GM19397 (cell line): Measurements from ENCODE around the gene NIPBL.
"Not testable (repeated sequence)": the region's sequence is repeated elsewhere in the genome, so short reads cannot be mapped to it uniquely, and the experiment has no call there.

Experiments used
- ATAC-seq: cut with Tn5 transposase; IDR thresholded peaks from one replicate; pipeline ENCODE4 v1.9.1; 2021; ENCODE audit warnings: mild to moderate bottlenecking, moderate library complexity; ENCODE audit not compliant: unreplicated experiment

The NIPBL gene, protein sequence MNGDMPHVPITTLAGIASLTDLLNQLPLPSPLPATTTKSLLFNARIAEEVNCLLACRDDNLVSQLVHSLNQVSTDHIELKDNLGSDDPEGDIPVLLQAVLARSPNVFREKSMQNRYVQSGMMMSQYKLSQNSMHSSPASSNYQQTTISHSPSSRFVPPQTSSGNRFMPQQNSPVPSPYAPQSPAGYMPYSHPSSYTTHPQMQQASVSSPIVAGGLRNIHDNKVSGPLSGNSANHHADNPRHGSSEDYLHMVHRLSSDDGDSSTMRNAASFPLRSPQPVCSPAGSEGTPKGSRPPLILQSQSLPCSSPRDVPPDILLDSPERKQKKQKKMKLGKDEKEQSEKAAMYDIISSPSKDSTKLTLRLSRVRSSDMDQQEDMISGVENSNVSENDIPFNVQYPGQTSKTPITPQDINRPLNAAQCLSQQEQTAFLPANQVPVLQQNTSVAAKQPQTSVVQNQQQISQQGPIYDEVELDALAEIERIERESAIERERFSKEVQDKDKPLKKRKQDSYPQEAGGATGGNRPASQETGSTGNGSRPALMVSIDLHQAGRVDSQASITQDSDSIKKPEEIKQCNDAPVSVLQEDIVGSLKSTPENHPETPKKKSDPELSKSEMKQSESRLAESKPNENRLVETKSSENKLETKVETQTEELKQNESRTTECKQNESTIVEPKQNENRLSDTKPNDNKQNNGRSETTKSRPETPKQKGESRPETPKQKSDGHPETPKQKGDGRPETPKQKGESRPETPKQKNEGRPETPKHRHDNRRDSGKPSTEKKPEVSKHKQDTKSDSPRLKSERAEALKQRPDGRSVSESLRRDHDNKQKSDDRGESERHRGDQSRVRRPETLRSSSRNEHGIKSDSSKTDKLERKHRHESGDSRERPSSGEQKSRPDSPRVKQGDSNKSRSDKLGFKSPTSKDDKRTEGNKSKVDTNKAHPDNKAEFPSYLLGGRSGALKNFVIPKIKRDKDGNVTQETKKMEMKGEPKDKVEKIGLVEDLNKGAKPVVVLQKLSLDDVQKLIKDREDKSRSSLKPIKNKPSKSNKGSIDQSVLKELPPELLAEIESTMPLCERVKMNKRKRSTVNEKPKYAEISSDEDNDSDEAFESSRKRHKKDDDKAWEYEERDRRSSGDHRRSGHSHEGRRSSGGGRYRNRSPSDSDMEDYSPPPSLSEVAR (N-terminal part only)

GRCh38 chr5:36876299-36876964 lies at the start of gene NIPBL:
Gene NIPBL, plus strand, starts transcription at chr5:36876769. Its CDS starts 76,928 bp downstream, at chr5:36953697.
- peak; percentile 59 for ATAC-seq

DNA sequence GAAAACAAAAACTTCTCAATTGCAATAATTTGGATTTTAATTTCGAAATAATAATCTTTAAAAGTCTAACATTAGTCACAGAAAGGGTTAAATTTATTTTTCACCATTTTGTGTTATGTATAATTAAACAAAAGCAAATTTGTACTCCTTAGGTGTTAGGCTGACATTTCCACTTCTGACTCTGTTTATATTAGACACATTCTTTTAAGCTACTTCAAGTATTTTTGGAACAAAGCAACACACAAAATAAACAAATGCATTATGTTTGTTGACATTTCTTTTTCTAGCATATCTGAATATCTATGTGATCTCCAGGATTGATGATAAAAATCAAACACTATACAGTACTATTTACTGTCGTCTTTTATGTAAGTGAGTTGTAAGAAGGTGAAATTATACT lies 44.3 kb upstream of the NIPBL start:
- no peak for ATAC-seq

- no peak for ATAC-seq
Observed at GRCh38 chr5:36836831-36837230, 39.7 kb upstream of the NIPBL start.

DNA sequence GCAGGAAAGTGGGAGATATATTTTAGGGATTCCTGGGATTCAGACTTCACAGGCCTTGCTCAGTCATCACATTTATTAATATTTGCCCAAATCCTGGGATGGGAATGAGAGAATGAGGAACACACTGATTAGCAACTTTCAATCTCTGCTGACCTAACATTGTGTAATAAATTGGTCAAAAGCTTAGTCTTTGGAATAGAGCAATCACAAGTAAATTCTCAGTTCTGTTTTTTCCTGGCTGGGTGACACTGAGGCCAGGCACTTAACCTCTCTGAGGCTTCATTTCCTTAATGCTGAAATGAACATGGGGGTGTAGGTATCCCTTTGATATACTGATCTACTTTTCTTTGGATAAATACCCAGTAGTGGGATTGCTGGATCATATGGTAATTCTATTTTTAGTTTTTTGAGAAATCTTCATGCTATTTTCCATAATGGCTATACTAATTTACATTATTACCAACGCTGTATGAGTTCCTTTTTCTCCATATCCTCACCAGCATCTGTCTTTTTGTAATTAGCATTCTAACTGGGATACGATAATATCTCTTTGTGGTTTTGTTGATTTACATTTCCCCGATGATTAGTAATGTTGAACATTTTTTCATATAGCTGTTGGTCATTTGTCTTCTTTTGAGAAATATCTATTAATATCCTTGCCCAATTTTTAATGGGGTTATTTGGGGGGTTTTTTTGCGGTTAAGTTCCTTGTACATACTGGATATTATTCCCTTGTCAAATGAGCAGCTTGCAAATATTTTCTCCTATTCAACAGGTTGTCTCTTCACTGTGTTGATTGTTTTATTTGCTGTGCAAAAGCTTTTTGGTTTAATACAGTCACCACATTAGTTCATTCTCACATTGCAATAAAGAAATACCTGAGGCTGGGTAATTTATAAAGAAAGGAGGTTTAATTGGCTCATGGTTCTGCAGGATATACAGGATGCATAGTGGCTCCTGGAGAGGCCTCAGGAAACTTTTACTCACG lies 36.8 kb upstream of the NIPBL start:
- ATAC-seq: no peak

DNA sequence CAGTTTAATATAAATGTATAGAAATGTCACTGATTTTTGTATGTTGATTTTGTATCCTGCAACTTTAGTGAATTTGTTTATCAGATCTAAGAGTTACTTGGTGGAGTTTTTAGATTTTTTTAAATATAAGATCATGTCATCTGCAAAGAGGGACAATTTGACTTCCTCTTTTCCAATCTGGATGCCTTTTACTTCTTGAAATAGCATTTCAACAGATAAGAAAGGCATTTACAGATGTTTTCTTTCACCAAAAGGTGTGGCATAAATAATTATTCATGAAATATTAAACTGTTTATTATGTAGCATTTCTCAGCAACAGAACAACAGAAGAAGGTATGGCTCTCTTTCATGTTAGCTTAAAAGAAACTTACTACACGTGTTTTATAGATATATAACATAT lies 34.9 kb upstream of the NIPBL start:
- no peak for ATAC-seq

DNA sequence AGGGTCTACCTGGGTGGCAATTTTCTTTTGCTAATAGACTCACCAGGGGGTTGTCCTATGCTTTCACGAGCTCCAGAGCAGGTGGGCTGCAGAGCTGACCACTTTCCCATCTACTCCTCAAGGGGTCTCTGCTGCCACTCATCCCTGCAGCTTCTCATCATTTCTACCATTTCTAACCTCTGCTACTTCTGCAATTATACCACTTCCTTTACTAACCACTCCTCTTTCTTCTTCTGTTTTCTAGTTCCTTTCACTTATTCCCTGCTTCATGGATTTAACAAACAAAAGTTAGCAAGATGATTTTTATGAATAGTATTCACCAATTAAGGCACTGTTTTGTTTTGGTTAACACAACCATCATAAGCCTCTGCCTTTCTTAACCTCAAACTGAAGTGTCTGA lies 34.5 kb upstream of the NIPBL start:
- ATAC-seq: no peak

DNA sequence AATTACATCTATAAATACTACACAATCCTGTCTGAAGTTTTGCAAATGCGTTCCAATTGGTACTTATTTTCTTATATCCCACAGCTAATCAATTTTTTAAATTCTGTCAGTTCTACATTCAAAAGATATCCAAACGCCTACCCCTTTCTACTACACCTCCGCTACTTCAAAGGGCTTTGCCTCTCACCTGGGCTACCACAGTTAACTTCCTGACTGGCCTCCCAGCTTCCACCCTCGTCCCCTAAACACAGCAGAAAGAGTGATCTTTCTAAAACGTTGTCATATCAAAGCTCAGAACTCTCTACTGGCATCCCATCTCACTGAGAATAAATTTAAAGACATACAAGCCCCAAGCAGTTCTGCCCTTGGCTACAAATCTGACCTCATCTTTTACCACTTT lies 32.3 kb upstream of the NIPBL start:
- no peak for ATAC-seq

DNA sequence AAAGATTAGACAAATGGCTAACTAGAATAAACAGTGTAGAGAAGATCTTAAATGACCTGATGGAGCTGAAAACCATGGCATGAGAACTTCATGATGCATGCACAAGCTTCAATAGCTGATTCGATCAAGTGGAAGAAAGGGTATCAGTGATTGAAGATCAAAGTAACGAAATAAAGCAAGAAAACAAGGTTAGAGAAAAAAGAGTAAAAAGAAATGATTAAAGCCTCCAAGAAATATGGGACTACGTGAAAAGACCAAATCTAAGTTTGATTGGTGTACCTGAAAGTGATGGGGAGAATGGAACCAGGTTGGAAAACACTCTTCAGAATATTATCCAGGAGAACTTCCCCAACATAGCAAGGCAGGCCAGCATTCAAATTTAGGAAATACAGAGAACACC lies 28.0 kb upstream of the NIPBL start:
- ATAC-seq: not testable (repeated sequence)

- not testable (repeated sequence) for ATAC-seq
Observed at GRCh38 chr5:36852903-36853302, 23.7 kb upstream of the NIPBL start.

- ATAC-seq: no peak
Observed at GRCh38 chr5:36854402-36855140, 22.0 kb upstream of the NIPBL start.

GRCh38 chr5:36855141-36855495 lies 21.5 kb upstream of the NIPBL start:
- ATAC-seq: no peak

- ATAC-seq: no peak
Observed at GRCh38 chr5:36861871-36862270, 14.7 kb upstream of the NIPBL start.

GRCh38 chr5:36870399-36871040 lies 6.0 kb upstream of the NIPBL start:
- peak; percentile 73 for ATAC-seq

DNA sequence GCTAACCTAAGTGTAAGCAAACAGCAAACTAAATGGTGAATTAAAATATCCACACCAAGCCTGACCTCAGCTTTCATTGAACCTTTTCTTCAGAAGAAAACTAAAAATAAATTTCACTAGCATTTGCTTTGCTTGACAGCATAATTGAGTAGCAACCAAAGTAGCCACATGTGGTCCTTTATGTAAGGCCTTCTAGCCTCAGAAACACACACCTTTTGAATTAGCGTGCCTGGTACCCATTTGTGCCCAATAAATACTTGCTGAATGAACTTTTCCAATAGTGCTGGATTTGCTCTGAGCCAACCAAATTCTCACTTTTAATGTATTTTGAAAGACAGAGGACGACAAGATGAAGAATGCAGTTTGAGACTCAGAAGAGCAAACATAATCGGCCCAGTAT lies 2.1 kb upstream of the NIPBL start:
- ATAC-seq: no peak

DNA sequence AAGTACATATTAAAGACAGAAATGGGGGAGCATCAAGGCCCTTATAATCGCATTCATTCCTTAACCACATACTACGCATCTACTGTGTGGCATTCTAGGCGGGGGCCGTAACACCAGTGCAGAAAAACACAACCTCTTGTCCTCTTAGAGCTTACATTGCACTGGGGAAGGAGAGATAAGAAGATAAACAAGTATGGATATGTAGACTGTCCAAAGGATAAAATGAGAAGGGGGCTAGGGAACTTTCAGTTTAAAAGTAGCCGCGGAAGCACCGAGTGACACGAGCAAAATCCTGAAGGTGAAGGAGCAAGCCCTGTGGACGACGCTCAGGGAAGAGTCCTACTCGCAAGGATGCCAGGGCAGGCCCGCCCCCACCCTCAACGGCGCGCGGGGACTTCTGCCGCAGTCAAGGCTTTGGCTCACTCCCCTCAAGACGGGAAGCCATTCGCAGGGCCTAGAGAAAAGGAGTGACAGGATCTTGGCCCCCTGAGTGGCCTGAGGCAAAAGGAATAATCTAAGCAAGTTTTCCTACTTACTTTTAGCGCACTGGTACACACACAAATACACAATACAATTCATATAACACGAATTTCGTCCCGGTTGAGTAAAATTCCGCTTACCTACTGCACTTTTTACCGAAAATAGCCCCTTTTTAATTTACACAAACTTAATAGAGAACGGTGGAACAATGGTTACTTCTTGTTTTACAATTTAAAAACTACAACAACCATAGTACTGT lies 1.3 kb upstream of the NIPBL start:
- ATAC-seq: no peak

- peak; percentile 70 for ATAC-seq
Observed at GRCh38 chr5:36875790-36876298, 725 bp upstream of the NIPBL start.

- ATAC-seq: peak; percentile 24
Observed at GRCh38 chr5:36876965-36877666, 547 bp downstream of the NIPBL start.
